Esophagus muscularis mucosa (tissue), 4 donors: Measurements from ENCODE around the gene ALG12. TPM values are rescaled to one million over a fixed set of nuclear protein-coding genes. Genes with fewer than 3 reads are reported as not detected.
A peak's percentile ranks its signal among the peaks of the same experiment; 100 is the strongest.

Experiments used
- DNase-seq: peaks from one replicate; pipeline ENCODE4 v3.0.0-alpha.2; 2017; ENCODE audit errors: extremely low spot score
- H3K27ac ChIP-seq, 4 donors: fragments of 200-600 bp; sonication (generic); replicated peaks in 1 of 4; 1 replicate in 3 of 4; 2 replicates in 1 of 4; pipeline ENCODE4 v1.5.1; 2016 to 2019; ENCODE audit warnings: mild to moderate bottlenecking in 1 of 4
- H3K27me3 ChIP-seq, 4 donors: fragments of 200-600 bp; sonication (generic); one replicate each; pipeline versions ENCODE4 v1.5.1 to v1.6.0; 2016 to 2019
- H3K36me3 ChIP-seq, 4 donors: fragments of 200-600 bp; sonication (generic); one replicate each; pipeline ENCODE4 v1.5.1; 2016 to 2019
- H3K4me1 ChIP-seq, 4 donors: fragments of 200-600 bp; sonication (generic); one replicate each; pipeline ENCODE4 v1.5.1; 2016 to 2019
- H3K4me3 ChIP-seq, 4 donors: fragments of 200-600 bp; sonication (generic); 1 replicate in 2 of 4; 2 replicates in 2 of 4; pipeline ENCODE4 v1.5.1; 2016 to 2019; ENCODE audit warnings: mild to moderate bottlenecking in 4 of 4, moderate library complexity in 1 of 4
- H3K9me3 ChIP-seq, 4 donors: fragments of 200-600 bp; sonication (generic); 1 replicate in 3 of 4; 2 replicates in 1 of 4; pipeline ENCODE4 v1.5.1; 2016 to 2019
- EP300 ChIP-seq: sonication (generic); formaldehyde crosslinking; IDR thresholded peaks from one replicate; pipeline ENCODE4 v1.6.1; 2017; ENCODE audit warnings: antibody characterized with exemption
- POLR2A ChIP-seq: fragments of 450-650 bp; IDR thresholded peaks from one replicate; pipeline ENCODE4 v1.6.1; 2017; ENCODE audit warnings: antibody characterized with exemption, moderate library complexity, mild to moderate bottlenecking, low read depth
- POLR2AphosphoS5 ChIP-seq, 2 donors: sonication (generic); formaldehyde crosslinking; IDR thresholded peaks; one replicate each; pipeline ENCODE4 v1.6.1; 2017; ENCODE audit warnings: antibody characterized with exemption in 2 of 2
- whole genome bisulfite sequencing: methylation state at CpG from one replicate; pipeline ENCODE4 v1.1.5; 2018; 5-methylcytosine and 5-hydroxymethylcytosine counted together
- intact Hi-C: fragments of 100-400 bp; cut with DNase I; formaldehyde crosslinking; loops from one replicate; pipeline ENCODE4 v1.15.1; 2023
- total RNA-seq, 4 donors: library from RNA; depleted of rRNA; stranded (reverse); fragments of >200 nt; gene quantifications; one replicate each; pipeline versions ENCODE4 v1.1.0 to v1.2.1, GENCODE V29; 2016
- TF ChIP-seq, protein P1 (sequence below), 3 experiments: fragments of 200-600 bp in 2 of 3; fragments of 450-650 bp in 1 of 3; sonication (generic) in 2 of 3; IDR thresholded peaks; one replicate each; pipeline ENCODE4 v1.5.1; 2017 to 2019; ENCODE audit warnings: antibody characterized with exemption in 3 of 3, mild to moderate bottlenecking in 2 of 3, moderate library complexity in 1 of 3

ALG12 gene
- total RNA-seq = 10 to 100 TPM; 17.7 to 28.0 (median 23.8) TPM

DNA sequence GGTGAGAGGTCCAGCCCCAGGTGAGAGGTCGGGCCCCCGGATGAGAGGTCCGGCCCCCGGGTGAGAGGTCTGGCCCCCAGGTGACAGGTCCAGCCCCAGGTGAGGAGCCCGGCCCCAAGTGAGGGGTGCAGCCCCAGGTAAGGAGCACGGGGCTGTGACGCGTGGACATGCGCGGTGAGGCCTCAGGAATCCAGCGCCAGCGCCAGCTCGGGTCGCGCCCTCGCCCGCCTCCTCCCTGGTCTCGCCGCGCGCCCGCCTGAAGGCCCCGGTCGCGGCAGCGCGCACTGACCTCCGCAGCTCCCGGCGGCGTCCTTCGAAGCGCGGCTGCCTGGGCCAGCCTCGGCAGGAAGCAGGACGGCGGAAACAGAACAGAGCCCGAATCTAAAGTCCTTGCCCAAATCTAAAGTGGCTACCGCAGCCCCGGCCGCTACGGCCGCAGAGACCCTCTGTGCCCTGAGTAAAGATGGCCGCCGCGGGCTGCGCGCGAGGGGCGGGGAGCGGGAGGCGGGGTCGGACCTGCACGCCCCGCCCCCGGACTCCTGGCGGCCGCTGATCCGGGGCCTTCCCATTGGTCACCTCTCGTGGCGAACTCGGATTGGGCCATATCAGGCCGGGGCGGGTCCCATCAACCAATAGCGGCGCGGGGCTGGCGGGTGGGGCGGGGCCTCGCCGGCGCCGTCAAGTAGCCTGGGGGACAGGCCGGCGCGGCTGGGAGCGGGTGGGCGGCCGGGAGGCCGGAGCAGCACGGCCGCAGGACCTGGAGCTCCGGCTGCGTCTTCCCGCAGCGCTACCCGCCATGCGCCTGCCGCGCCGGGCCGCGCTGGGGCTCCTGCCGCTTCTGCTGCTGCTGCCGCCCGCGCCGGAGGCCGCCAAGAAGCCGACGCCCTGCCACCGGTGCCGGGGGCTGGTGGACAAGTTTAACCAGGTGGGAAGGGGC, at the start of gene ALG12, which contains the start of gene CRELD2:
Gene ALG12 (minus strand): TSS at position 465 of the 937 bp plus-strand sequence. CDS start 4,673 bp downstream, outside the sequence.
Gene CRELD2 (plus strand): TSS at position 661 of the 937 bp plus-strand sequence. CDS start 136 bp downstream, at position 797.
- Histone ChIP-seq H3K4me3 (peak within 1 kb of the TSS; percentile 85 to 97 (median 88)), H3K36me3 (peaks cover 19 to 38% (median 25%) of the 10 kb centered on the region in 4 donors), H3K27ac (peak within 1 kb of the TSS; percentile 92 to 96 (median 95)), H3K27me3 (no peaks in the 10 kb centered on the region), H3K4me1 (peaks cover 15 to 47% (median 34%) of the 10 kb centered on the region in 4 donors), H3K9me3 (no peaks in the 10 kb centered on the region)
- DNase-seq = peak; percentile 100
- TF ChIP-seq POLR2AphosphoS5 (IDR thresholded peaks at IDR 0.05) (peak; percentile 67 to 75), EP300 (no peak), POLR2A (peak; percentile 27)
- TF ChIP-seq, protein P1, sequence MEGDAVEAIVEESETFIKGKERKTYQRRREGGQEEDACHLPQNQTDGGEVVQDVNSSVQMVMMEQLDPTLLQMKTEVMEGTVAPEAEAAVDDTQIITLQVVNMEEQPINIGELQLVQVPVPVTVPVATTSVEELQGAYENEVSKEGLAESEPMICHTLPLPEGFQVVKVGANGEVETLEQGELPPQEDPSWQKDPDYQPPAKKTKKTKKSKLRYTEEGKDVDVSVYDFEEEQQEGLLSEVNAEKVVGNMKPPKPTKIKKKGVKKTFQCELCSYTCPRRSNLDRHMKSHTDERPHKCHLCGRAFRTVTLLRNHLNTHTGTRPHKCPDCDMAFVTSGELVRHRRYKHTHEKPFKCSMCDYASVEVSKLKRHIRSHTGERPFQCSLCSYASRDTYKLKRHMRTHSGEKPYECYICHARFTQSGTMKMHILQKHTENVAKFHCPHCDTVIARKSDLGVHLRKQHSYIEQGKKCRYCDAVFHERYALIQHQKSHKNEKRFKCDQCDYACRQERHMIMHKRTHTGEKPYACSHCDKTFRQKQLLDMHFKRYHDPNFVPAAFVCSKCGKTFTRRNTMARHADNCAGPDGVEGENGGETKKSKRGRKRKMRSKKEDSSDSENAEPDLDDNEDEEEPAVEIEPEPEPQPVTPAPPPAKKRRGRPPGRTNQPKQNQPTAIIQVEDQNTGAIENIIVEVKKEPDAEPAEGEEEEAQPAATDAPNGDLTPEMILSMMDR (IDR thresholded peaks at IDR 0.05) = peak in 1 of 3 experiments; percentile 2
- intact Hi-C loops = loop anchor here (2.0 to 5.0 kb wide), 3 partner anchors 65 to 151 kb away; partner anchors contain the start of gene ZBED4
- WGBS = 0% methylated on average over 11 of the region's 103 CpGs

DNA sequence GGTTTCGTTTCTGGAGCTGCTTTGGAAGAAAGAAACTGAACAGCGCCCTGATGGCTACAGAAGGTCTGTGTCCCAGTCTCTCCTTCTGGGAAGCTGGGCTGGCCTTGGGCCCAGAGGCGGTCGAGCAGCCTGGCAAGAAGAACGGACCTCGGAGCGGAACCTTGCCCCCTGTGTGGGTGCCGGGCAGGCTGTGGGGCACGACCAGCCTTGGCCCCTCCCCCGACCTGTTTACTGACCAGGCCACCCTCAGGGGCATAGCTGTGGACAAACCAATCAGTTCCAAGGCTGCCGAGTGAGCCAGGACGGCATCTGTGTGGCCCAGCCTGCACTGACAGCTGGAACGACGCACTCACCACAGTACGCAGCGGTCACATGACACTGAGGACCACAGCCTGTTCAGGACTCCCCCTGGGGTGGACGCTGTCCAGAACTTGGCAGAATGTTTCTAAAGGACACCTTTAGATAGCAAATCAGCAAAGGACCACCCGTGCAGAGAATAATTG, 49.5 kb upstream of the ALG12 start:
- peak; percentile 27 for TF ChIP-seq POLR2A
- TF ChIP-seq POLR2AphosphoS5 (IDR thresholded peaks at IDR 0.05) = peak in 1 of 2 donors; percentile 1
- TF ChIP-seq, protein P1 (IDR thresholded peaks at IDR 0.05) = no peak
- no peaks in the 10 kb centered on the region for H3K27me3 ChIP-seq
- H3K36me3 ChIP-seq = peaks cover 10 to 29% (median 27%) of the 10 kb centered on the region in 4 donors
- H3K27ac ChIP-seq = peak overlapping the region; percentile 88 to 98 (median 95)
- no peaks in the 10 kb centered on the region for H3K9me3 ChIP-seq
- peak overlapping the region; percentile 16 to 30 (median 24) for H3K4me3 ChIP-seq
- peaks cover 86 to 99% (median 90%) of the 10 kb centered on the region in 4 donors for H3K4me1 ChIP-seq
- intact Hi-C loops = no loop called here
- WGBS = 54% methylated on average over 13 of the region's 18 CpGs
- DNase-seq = no peak

DNA sequence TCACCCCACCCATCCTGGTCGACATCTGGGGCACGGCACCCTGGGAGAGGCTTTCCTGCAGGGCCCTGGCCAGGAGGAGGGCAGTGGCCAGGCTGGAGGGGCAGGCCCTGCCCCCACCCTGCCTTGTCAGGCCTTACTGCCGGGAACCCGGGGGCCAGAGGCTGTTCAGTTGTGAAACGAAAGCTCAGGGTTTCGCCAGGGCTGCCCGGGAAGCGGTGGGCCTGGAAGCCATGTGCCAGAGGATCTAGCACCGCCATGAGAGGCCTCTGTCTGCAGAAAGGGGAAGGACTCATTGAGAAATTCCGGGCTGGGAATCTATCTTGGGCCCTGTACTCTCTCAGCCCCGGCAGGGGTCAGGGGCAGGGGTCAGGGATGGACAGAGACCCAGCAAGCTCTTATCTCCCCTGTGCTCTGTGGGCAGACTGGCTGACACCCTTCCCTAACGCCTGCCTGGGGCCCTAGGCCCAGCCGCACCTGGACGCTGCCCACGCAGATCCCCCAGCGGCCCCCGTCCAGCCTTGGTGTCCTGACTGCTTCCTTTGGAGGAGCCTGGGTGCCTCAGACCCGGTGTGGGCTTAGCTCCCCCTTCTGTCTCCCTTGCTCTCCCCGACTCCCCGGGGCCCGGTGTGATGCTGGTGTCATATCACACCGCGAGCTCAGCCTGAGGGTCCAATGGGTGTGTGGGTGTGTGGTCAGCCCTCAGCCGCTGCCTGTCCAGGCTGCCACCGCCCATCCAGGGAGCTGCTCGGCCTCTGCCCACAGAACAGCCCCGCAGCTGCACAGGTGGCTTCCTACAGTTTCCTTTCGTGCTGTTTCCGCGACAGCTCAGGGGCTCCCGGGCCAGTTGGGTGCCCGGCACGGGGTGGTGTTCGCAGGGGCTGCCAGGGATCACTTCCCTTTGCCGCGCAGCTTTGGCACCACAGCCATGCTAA, 48.8 kb upstream of the ALG12 start:
- Histone ChIP-seq H3K27me3 (no peaks in the 10 kb centered on the region), H3K36me3 (peaks cover 11 to 33% (median 30%) of the 10 kb centered on the region in 4 donors), H3K27ac (peak overlapping the region; percentile 88 to 98 (median 95)), H3K9me3 (no peaks in the 10 kb centered on the region), H3K4me1 (peaks cover 86 to 100% (median 91%) of the 10 kb centered on the region in 4 donors), H3K4me3 (peak overlapping the region; percentile 16 to 30 (median 24))
- intact Hi-C loops = no loop called here
- 56% methylated on average over 9 of the region's 36 CpGs for WGBS
- peak; percentile 20 for TF ChIP-seq POLR2AphosphoS5 (IDR thresholded peaks at IDR 0.05)
- TF ChIP-seq, protein P1 (IDR thresholded peaks at IDR 0.05) = no peak
- DNase-seq = no peak

DNA sequence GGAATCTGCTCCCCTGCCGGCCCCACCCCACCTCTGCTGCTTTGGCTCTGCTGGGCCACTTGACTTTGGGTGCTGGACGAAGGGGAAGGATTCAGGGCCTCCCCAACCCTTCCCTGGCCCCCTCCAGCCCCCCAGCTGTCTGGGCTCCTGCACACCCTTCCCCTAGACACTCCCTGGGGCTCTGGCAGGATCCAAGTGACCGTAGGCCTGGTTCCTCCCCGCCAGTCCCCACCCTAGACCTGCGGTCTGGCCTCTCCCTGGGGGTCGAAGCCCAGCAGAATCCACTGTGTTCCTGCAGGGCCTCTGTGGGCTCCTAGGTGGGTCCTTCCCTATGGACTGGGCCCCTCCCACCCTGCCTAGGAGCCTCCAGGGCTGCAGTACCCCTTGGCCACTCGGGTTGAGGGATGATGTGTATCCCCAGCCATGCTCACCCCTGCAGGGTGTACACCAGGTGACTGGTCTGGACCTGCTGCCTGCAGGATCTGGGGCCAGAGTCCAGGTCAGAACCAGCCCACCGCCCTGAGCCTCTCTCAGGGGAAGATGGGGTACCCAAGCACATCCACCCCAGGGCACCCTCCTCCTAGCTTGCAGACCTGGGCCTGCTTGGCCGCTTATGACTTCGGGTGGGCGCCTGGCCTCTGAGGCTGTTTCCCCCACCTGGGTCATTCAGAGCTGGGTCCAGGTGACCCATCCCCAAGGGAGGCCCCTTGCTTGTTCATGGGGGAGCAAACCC, 48.0 kb upstream of the ALG12 start:
- Histone ChIP-seq H3K27me3 (no peaks in the 10 kb centered on the region), H3K27ac (peak overlapping the region; percentile 88 to 98 (median 95)), H3K4me1 (peaks cover 78 to 100% (median 86%) of the 10 kb centered on the region in 4 donors), H3K4me3 (peak overlapping the region in 3 of 4 donors; percentile 13 to 73 (median 16)), H3K36me3 (peaks cover 11 to 41% (median 34%) of the 10 kb centered on the region in 4 donors), H3K9me3 (no peaks in the 10 kb centered on the region)
- DNase-seq = no peak
- WGBS = 100% methylated on average over 1 of the region's 11 CpGs
- intact Hi-C loops = no loop called here
- TF ChIP-seq POLR2AphosphoS5 (IDR thresholded peaks at IDR 0.05) (no peak), EP300 (no peak), POLR2A (no peak)
- TF ChIP-seq, protein P1 (IDR thresholded peaks at IDR 0.05) = no peak
